GM12878 (cell line): Measurements from ENCODE around the gene NXPH1. TPM values are rescaled to one million over a fixed set of nuclear protein-coding genes. Genes with fewer than 3 reads are reported as not detected.

Experiments used
- ATAC-seq: fragments of 200-7000 bp; cut with Tn5 transposase; 3 replicates; pipeline ENCODE4 v1.9.1; 2020; ENCODE audit warnings: mild to moderate bottlenecking, moderate library complexity
- BruUV-seq: library from RNA; stranded (reverse); fragments of 400-500 nt; replicated peaks from 2 replicates; lab custom pipeline; 2021; lab: Mats Ljungman, UMichigan
- CTCF ChIA-PET: fragments of 300-600 bp; sonication (Branson Sonifier 250); formaldehyde crosslinking; extraction: SDS; loops from one replicate; lab custom pipeline; 2021; ENCODE audit warnings: inconsistent platforms; lab: Yijun Ruan, JAX
- POLR2A ChIA-PET: fragments of 350-600 bp; formaldehyde crosslinking; extraction: SDS; loops from one replicate; lab custom pipeline; 2021; ENCODE audit warnings: inconsistent platforms; lab: Charles Lee
- RAD21 ChIA-PET: fragments of 300-600 bp; sonication (Branson Sonifier 250); formaldehyde crosslinking; loops from one replicate; lab custom pipeline; 2023; ENCODE audit warnings: antibody characterized with exemption; ENCODE audit not compliant: unreplicated experiment; lab: Charles Lee
- SMC1A ChIA-PET: fragments of 300-600 bp; sonication (Branson Sonifier 250); formaldehyde crosslinking; loops from one replicate; lab custom pipeline; 2023; ENCODE audit not compliant: unreplicated experiment, uncharacterized antibody; lab: Charles Lee
- DNase-seq: peaks from one replicate; pipeline ENCODE4 v3.0.0-alpha.2; 2011; ENCODE audit warnings: low read depth, low spot score
- FAIRE-seq: peaks from 3 replicates; lab custom pipeline; 2011; peaks lifted over from hg19 to GRCh38; lab: Jason Lieb, UNC
- H2AFZ ChIP-seq: 2 replicates; pipeline ENCODE4 v1.6.0; 2011; ENCODE audit warnings: low read depth, low read length, control low read depth; ENCODE audit not compliant: control insufficient read depth
- H3K27ac ChIP-seq: 2 replicates; pipeline ENCODE4 v1.5.1; 2011; ENCODE audit warnings: control low read depth; ENCODE audit not compliant: control insufficient read depth, insufficient read depth
- H3K27me3 ChIP-seq, 2 experiments: replicated peaks in 1 of 2; 2 replicates each; pipeline versions ENCODE4 v1.6.0 to v1.6.1; 2011; ENCODE audit warnings: low read length in 1 of 2; ENCODE audit not compliant: control insufficient read depth in 2 of 2, insufficient read depth in 2 of 2
- H3K36me3 ChIP-seq, 2 experiments: 2 replicates each; pipeline ENCODE4 v1.5.1; 2011; ENCODE audit warnings: low read length in 1 of 2; ENCODE audit not compliant: control insufficient read depth in 2 of 2, insufficient read depth in 2 of 2
- H3K4me1 ChIP-seq: 2 replicates; pipeline ENCODE4 v1.6.1; 2011; ENCODE audit warnings: mild to moderate bottlenecking, low read length, moderate library complexity, mixed read lengths; ENCODE audit not compliant: control insufficient read depth, insufficient read depth
- H3K4me2 ChIP-seq: 2 replicates; pipeline ENCODE4 v1.6.0; 2011; ENCODE audit warnings: control low read depth; ENCODE audit not compliant: control insufficient read depth, insufficient read depth
- H3K4me3 ChIP-seq: fragments of 200-600 bp; sonication (generic); 2 replicates; pipeline ENCODE4 v1.5.1; 2016
- H3K79me2 ChIP-seq: 2 replicates; pipeline ENCODE4 v1.6.0; 2011; ENCODE audit warnings: low read length; ENCODE audit not compliant: control insufficient read depth, insufficient read depth
- H3K9ac ChIP-seq: 2 replicates; pipeline ENCODE4 v1.8.0; 2011; ENCODE audit warnings: low read length, control low read depth, mixed read lengths; ENCODE audit not compliant: control insufficient read depth, insufficient read depth
- H3K9me3 ChIP-seq: replicated peaks from 3 replicates; pipeline ENCODE4 v1.5.1; 2011; ENCODE audit warnings: mild to moderate bottlenecking, low read length; ENCODE audit not compliant: control insufficient read depth, insufficient read depth
- H4K20me1 ChIP-seq: 2 replicates; pipeline ENCODE4 v1.6.0; 2011; ENCODE audit not compliant: control insufficient read depth, insufficient read depth
- DPF2 ChIP-seq: fragments of 450-650 bp; IDR thresholded peaks from 2 replicates; pipeline ENCODE4 v1.6.1; 2017; ENCODE audit warnings: mild to moderate bottlenecking
- IRF4 ChIP-seq: IDR thresholded peaks from 2 replicates; pipeline ENCODE4 v1.6.1; 2011; ENCODE audit warnings: low read depth, low read length
- MTA2 ChIP-seq: fragments of 450-650 bp; IDR thresholded peaks from 2 replicates; pipeline ENCODE4 v1.6.1; 2016; ENCODE audit warnings: low read depth, mild to moderate bottlenecking, moderate library complexity
- POLR2AphosphoS2 ChIP-seq: IDR thresholded peaks from 2 replicates; pipeline ENCODE4 v1.6.1; 2011; ENCODE audit warnings: low read depth, mild to moderate bottlenecking, low read length, improper control_type of control experiment, moderate library complexity
- SP1 ChIP-seq: IDR thresholded peaks from one replicate; pipeline ENCODE4 v1.6.1; 2011; ENCODE audit warnings: low read depth, low read length
- STAT3 ChIP-seq: IDR thresholded peaks from 2 replicates; pipeline ENCODE4 v1.6.1; 2011; ENCODE audit warnings: low read depth, low read length, improper control_type of control experiment
- ZNF274 ChIP-seq: IDR thresholded peaks from one replicate; pipeline ENCODE4 v1.8.0; 2011; ENCODE audit not compliant: insufficient read length, insufficient read depth
- ZNF384 ChIP-seq: IDR thresholded peaks from 2 replicates; pipeline ENCODE4 v1.6.1; 2012; ENCODE audit warnings: low read depth, mild to moderate bottlenecking, low read length, improper control_type of control experiment, borderline replicate concordance
- in situ Hi-C: fragments of 300-500 bp; cut with MboI; formaldehyde crosslinking; loops from 9 replicates; pipeline ENCODE4 v1.14.3; 2018; ENCODE audit warnings: mixed read lengths
- intact Hi-C: fragments of 100-400 bp; cut with micrococcal nuclease; formaldehyde crosslinking; loops from one replicate; pipeline ENCODE4 v1.14.2; 2022; ENCODE audit not compliant: unreplicated experiment
- polyA plus RNA-seq, 11 experiments: library from polyadenylated mRNA; depleted of rRNA in 4 of 11; unstranded in 6 of 11; stranded (reverse) in 5 of 11; fragments of >200 nt; fragmentation: Nextera tagmentation in 4 of 11; fragmentation: Illumina TruSeq in 1 of 11; extraction: Ambion mirVana in 4 of 11; extraction: Trizol in 1 of 11; gene quantifications; 1 replicate in 1 of 11; 2 replicates in 10 of 11; pipeline versions ENCODE4 v1.2.1 to v1.2.3, GENCODE V29; 2011 to 2016; ENCODE audit warnings: inconsistent platforms in 2 of 11, missing spikeins in 2 of 11, low read depth in 1 of 11
- total RNA-seq, 4 experiments: library from RNA; depleted of rRNA in 3 of 4; stranded (reverse); fragments of >200 nt in 3 of 4; fragmentation: Illumina TruSeq in 1 of 4; extraction: Trizol in 1 of 4; gene quantifications; 2 replicates each; pipeline versions ENCODE4 v1.2.1 to v1.2.3, GENCODE V29; 2013 to 2021
- TF ChIP-seq, protein P1 (sequence below): fragments of 450-650 bp; IDR thresholded peaks from 2 replicates; pipeline ENCODE4 v1.6.1; 2017; ENCODE audit warnings: antibody characterized with exemption, mild to moderate bottlenecking, moderate library complexity
- TF ChIP-seq, protein P2 (sequence below): fragments of 450-650 bp; formaldehyde crosslinking; IDR thresholded peaks from 2 replicates; pipeline ENCODE4 v1.4.0; 2020; ENCODE audit warnings: mild to moderate bottlenecking, moderate library complexity
- TF ChIP-seq, protein P3 (sequence below): fragments of 450-650 bp; IDR thresholded peaks from 2 replicates; pipeline ENCODE4 v1.6.1; 2017; ENCODE audit warnings: mild to moderate bottlenecking
- TF ChIP-seq, protein P4 (sequence below): fragments of 450-650 bp; IDR thresholded peaks from 2 replicates; pipeline ENCODE4 v1.6.1; 2017; ENCODE audit warnings: mild to moderate bottlenecking, low read depth, inconsistent platforms; ENCODE audit not compliant: poor library complexity, severe bottlenecking

The NXPH1 gene
- total and polyA plus RNA-seq, 10 of the 15 experiments (the other 5 are each of a cell fraction or from before 2014, with no cell fraction given) = 0.06 to 0.34 TPM; not detected in 8

DNA sequence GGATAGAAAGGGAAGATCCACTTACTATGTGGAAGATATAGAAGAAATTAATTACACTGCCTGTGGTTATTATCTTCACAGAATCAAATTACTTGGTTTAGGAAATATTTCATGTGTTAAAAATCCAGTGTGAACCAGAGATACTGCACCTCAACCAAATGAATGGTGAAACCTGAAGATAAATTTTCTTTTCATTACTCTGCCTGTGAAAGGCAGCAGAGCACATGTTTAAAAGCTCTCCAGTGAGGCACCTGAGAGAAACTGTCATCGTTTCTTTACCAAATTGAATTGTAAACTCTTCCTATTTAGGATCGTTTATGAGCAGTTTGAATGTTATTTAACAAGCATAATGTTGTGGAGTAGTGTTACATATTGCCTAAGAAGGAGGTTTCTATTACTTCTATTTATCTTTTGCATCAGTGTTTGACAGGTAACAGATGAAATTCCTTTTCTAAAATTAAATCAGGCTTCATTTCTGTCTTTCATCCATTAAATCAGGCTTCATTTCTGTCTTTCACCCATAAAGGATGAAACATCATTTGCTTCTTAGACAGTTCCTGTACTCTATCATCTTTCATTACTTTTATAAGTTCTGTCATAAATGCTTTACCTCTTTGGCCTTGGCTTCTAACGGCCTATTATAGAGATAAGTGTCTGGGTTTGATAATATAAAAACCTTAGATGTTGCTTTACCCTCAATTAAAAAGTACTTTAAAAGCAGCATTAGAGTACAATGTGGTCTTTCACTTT lies 266.6 kb downstream of the NXPH1 start (continued):
- TF ChIP-seq, protein P1, sequence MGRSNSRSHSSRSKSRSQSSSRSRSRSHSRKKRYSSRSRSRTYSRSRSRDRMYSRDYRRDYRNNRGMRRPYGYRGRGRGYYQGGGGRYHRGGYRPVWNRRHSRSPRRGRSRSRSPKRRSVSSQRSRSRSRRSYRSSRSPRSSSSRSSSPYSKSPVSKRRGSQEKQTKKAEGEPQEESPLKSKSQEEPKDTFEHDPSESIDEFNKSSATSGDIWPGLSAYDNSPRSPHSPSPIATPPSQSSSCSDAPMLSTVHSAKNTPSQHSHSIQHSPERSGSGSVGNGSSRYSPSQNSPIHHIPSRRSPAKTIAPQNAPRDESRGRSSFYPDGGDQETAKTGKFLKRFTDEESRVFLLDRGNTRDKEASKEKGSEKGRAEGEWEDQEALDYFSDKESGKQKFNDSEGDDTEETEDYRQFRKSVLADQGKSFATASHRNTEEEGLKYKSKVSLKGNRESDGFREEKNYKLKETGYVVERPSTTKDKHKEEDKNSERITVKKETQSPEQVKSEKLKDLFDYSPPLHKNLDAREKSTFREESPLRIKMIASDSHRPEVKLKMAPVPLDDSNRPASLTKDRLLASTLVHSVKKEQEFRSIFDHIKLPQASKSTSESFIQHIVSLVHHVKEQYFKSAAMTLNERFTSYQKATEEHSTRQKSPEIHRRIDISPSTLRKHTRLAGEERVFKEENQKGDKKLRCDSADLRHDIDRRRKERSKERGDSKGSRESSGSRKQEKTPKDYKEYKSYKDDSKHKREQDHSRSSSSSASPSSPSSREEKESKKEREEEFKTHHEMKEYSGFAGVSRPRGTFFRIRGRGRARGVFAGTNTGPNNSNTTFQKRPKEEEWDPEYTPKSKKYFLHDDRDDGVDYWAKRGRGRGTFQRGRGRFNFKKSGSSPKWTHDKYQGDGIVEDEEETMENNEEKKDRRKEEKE = no peak
- TF ChIP-seq MTA2 (no peak), SP1 (no peak), POLR2AphosphoS2 (no peak)

DNA sequence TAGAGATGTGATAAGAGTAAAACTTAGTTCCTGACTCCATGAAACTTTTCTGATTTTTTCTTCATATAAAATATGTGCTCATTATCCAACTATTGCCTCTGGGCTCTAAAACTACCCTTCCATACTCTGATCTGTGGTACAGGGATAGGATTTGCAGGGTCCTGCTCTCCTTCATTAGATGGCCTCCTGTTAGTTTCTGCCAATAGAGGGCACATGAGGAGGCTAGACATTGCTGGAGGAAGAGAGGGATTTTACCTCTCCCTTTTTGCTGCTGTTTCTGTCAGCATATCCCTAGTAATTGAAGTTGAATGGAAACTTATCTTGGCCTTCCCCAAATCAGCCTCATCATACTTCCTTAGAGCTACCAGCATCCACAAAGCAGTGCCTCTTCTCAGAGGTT lies 269.4 kb downstream of the NXPH1 start:
- Histone ChIP-seq H3K27ac (no peak overlapping the region), H3K9me3 (no peaks in the 10 kb centered on the region), H3K9ac (no peak overlapping the region), H3K4me3 (no peak overlapping the region), H4K20me1 (no peaks in the 10 kb centered on the region), H3K79me2 (no peaks in the 10 kb centered on the region), H3K27me3 (no peaks in the 10 kb centered on the region; a peak in 1 of 4 replicates), H3K4me2 (no peak overlapping the region), H3K4me1 (no peaks in the 10 kb centered on the region), H3K36me3 (no peaks in the 10 kb centered on the region), H2AFZ (no peak overlapping the region)
- in situ Hi-C loops (no loop called here), intact Hi-C loops (no loop called here)
- POLR2A ChIA-PET = no interaction called here
- no TSS peak for BruUV-seq
- SMC1A ChIA-PET = no interaction called here
- ATAC-seq = no peak
- no peak for FAIRE-seq
- DNase-seq = no peak
- CTCF ChIA-PET = no interaction called here
- RAD21 ChIA-PET = no interaction called here
- TF ChIP-seq, protein P2, sequence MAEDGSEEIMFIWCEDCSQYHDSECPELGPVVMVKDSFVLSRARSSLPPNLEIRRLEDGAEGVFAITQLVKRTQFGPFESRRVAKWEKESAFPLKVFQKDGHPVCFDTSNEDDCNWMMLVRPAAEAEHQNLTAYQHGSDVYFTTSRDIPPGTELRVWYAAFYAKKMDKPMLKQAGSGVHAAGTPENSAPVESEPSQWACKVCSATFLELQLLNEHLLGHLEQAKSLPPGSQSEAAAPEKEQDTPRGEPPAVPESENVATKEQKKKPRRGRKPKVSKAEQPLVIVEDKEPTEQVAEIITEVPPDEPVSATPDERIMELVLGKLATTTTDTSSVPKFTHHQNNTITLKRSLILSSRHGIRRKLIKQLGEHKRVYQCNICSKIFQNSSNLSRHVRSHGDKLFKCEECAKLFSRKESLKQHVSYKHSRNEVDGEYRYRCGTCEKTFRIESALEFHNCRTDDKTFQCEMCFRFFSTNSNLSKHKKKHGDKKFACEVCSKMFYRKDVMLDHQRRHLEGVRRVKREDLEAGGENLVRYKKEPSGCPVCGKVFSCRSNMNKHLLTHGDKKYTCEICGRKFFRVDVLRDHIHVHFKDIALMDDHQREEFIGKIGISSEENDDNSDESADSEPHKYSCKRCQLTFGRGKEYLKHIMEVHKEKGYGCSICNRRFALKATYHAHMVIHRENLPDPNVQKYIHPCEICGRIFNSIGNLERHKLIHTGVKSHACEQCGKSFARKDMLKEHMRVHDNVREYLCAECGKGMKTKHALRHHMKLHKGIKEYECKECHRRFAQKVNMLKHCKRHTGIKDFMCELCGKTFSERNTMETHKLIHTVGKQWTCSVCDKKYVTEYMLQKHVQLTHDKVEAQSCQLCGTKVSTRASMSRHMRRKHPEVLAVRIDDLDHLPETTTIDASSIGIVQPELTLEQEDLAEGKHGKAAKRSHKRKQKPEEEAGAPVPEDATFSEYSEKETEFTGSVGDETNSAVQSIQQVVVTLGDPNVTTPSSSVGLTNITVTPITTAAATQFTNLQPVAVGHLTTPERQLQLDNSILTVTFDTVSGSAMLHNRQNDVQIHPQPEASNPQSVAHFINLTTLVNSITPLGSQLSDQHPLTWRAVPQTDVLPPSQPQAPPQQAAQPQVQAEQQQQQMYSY = no peak
- no peak for TF ChIP-seq ZNF384
- TF ChIP-seq, protein P3, sequence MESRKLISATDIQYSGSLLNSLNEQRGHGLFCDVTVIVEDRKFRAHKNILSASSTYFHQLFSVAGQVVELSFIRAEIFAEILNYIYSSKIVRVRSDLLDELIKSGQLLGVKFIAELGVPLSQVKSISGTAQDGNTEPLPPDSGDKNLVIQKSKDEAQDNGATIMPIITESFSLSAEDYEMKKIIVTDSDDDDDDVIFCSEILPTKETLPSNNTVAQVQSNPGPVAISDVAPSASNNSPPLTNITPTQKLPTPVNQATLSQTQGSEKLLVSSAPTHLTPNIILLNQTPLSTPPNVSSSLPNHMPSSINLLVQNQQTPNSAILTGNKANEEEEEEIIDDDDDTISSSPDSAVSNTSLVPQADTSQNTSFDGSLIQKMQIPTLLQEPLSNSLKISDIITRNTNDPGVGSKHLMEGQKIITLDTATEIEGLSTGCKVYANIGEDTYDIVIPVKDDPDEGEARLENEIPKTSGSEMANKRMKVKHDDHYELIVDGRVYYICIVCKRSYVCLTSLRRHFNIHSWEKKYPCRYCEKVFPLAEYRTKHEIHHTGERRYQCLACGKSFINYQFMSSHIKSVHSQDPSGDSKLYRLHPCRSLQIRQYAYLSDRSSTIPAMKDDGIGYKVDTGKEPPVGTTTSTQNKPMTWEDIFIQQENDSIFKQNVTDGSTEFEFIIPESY = no peak
- no peak for TF ChIP-seq DPF2
- TF ChIP-seq, protein P4, sequence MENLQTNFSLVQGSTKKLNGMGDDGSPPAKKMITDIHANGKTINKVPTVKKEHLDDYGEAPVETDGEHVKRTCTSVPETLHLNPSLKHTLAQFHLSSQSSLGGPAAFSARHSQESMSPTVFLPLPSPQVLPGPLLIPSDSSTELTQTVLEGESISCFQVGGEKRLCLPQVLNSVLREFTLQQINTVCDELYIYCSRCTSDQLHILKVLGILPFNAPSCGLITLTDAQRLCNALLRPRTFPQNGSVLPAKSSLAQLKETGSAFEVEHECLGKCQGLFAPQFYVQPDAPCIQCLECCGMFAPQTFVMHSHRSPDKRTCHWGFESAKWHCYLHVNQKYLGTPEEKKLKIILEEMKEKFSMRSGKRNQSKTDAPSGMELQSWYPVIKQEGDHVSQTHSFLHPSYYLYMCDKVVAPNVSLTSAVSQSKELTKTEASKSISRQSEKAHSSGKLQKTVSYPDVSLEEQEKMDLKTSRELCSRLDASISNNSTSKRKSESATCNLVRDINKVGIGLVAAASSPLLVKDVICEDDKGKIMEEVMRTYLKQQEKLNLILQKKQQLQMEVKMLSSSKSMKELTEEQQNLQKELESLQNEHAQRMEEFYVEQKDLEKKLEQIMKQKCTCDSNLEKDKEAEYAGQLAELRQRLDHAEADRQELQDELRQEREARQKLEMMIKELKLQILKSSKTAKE = no peak
- TF ChIP-seq IRF4 = no peak
- TF ChIP-seq ZNF274 = no peak
- TF ChIP-seq STAT3 = no peak
